Measurements from ENCODE around the gene CMTM2. TPM values are rescaled to one million over a fixed set of nuclear protein-coding genes. Genes with fewer than 3 reads are reported as not detected.

CMTM2 gene
- total and polyA plus RNA-seq, 9 of the 15 experiments (the other 6 are each of a cell fraction or from before 2014, with no cell fraction given) = not detected

GRCh38 chr16:66549284-66550131 is 29.8 kb upstream of the CMTM2 start, which contains the start of gene TK2 (continued):
- TF ChIP-seq, protein P1, sequence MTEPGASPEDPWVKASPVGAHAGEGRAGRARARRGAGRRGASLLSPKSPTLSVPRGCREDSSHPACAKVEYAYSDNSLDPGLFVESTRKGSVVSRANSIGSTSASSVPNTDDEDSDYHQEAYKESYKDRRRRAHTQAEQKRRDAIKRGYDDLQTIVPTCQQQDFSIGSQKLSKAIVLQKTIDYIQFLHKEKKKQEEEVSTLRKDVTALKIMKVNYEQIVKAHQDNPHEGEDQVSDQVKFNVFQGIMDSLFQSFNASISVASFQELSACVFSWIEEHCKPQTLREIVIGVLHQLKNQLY (CRISPR knock-in tag; conservative IDR thresholded peaks at IDR 0.05) = no peak
- no peak for TF ChIP-seq TEAD4 (IDR thresholded peaks at IDR 0.05; ENCODE audit: low read length)
- no peak for TF ChIP-seq TEAD4 (CRISPR knock-in tag; IDR thresholded peaks at IDR 0.05; ENCODE audit: borderline replicate concordance)
- no peak for TF ChIP-seq FOXJ3 (CRISPR knock-in tag; IDR thresholded peaks at IDR 0.05)
- TF ChIP-seq CEBPB (tag; IDR thresholded peaks at IDR 0.05) = no peak
- TF ChIP-seq CTCFL (IDR thresholded peaks at IDR 0.05; ENCODE audit: borderline replicate concordance, insufficient read depth, low read depth, low read length, poor library complexity, severe bottlenecking) = no peak
- TF ChIP-seq, protein P2, sequence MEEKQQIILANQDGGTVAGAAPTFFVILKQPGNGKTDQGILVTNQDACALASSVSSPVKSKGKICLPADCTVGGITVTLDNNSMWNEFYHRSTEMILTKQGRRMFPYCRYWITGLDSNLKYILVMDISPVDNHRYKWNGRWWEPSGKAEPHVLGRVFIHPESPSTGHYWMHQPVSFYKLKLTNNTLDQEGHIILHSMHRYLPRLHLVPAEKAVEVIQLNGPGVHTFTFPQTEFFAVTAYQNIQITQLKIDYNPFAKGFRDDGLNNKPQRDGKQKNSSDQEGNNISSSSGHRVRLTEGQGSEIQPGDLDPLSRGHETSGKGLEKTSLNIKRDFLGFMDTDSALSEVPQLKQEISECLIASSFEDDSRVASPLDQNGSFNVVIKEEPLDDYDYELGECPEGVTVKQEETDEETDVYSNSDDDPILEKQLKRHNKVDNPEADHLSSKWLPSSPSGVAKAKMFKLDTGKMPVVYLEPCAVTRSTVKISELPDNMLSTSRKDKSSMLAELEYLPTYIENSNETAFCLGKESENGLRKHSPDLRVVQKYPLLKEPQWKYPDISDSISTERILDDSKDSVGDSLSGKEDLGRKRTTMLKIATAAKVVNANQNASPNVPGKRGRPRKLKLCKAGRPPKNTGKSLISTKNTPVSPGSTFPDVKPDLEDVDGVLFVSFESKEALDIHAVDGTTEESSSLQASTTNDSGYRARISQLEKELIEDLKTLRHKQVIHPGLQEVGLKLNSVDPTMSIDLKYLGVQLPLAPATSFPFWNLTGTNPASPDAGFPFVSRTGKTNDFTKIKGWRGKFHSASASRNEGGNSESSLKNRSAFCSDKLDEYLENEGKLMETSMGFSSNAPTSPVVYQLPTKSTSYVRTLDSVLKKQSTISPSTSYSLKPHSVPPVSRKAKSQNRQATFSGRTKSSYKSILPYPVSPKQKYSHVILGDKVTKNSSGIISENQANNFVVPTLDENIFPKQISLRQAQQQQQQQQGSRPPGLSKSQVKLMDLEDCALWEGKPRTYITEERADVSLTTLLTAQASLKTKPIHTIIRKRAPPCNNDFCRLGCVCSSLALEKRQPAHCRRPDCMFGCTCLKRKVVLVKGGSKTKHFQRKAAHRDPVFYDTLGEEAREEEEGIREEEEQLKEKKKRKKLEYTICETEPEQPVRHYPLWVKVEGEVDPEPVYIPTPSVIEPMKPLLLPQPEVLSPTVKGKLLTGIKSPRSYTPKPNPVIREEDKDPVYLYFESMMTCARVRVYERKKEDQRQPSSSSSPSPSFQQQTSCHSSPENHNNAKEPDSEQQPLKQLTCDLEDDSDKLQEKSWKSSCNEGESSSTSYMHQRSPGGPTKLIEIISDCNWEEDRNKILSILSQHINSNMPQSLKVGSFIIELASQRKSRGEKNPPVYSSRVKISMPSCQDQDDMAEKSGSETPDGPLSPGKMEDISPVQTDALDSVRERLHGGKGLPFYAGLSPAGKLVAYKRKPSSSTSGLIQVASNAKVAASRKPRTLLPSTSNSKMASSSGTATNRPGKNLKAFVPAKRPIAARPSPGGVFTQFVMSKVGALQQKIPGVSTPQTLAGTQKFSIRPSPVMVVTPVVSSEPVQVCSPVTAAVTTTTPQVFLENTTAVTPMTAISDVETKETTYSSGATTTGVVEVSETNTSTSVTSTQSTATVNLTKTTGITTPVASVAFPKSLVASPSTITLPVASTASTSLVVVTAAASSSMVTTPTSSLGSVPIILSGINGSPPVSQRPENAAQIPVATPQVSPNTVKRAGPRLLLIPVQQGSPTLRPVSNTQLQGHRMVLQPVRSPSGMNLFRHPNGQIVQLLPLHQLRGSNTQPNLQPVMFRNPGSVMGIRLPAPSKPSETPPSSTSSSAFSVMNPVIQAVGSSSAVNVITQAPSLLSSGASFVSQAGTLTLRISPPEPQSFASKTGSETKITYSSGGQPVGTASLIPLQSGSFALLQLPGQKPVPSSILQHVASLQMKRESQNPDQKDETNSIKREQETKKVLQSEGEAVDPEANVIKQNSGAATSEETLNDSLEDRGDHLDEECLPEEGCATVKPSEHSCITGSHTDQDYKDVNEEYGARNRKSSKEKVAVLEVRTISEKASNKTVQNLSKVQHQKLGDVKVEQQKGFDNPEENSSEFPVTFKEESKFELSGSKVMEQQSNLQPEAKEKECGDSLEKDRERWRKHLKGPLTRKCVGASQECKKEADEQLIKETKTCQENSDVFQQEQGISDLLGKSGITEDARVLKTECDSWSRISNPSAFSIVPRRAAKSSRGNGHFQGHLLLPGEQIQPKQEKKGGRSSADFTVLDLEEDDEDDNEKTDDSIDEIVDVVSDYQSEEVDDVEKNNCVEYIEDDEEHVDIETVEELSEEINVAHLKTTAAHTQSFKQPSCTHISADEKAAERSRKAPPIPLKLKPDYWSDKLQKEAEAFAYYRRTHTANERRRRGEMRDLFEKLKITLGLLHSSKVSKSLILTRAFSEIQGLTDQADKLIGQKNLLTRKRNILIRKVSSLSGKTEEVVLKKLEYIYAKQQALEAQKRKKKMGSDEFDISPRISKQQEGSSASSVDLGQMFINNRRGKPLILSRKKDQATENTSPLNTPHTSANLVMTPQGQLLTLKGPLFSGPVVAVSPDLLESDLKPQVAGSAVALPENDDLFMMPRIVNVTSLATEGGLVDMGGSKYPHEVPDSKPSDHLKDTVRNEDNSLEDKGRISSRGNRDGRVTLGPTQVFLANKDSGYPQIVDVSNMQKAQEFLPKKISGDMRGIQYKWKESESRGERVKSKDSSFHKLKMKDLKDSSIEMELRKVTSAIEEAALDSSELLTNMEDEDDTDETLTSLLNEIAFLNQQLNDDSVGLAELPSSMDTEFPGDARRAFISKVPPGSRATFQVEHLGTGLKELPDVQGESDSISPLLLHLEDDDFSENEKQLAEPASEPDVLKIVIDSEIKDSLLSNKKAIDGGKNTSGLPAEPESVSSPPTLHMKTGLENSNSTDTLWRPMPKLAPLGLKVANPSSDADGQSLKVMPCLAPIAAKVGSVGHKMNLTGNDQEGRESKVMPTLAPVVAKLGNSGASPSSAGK (IDR thresholded peaks at IDR 0.05) = 0 out of 2 replicates have a peak, but pooled peaks have one; percentile 37
- TF ChIP-seq ZNF766 (CRISPR knock-in tag; conservative IDR thresholded peaks at IDR 0.05) = 0 out of 2 replicates have a peak, but pooled peaks have one; percentile 59
- TF ChIP-seq ZNF354B (CRISPR knock-in tag; IDR thresholded peaks at IDR 0.05) = no peak

Measured in K562 (cell line).